Trophoblast cell (in vitro differentiated cells and primary cell): ENCODE results near the gene TRPM8.

Source experiments
- DNase-seq, 2 donors: peaks; one replicate each; pipeline ENCODE4 v3.0.0-alpha.2; 2016
- H2AFZ ChIP-seq: 2 replicates; pipeline ENCODE4 v1.6.1; 2013; ENCODE audit warnings: low read length, moderate library complexity, mild to moderate bottlenecking; ENCODE audit not compliant: insufficient read depth, poor library complexity
- H2AK5ac ChIP-seq: 2 replicates; pipeline ENCODE4 v1.6.1; 2013; ENCODE audit warnings: mild to moderate bottlenecking, low read length
- H2BK120ac ChIP-seq: 2 replicates; pipeline ENCODE4 v1.6.1; 2013; ENCODE audit warnings: low read length, mild to moderate bottlenecking, moderate library complexity; ENCODE audit not compliant: insufficient read depth, poor library complexity
- H2BK12ac ChIP-seq: 2 replicates; pipeline ENCODE4 v1.6.1; 2013; ENCODE audit warnings: mild to moderate bottlenecking, low read length, moderate library complexity
- H2BK5ac ChIP-seq: 2 replicates; pipeline ENCODE4 v1.6.1; 2013; ENCODE audit warnings: low read length, low read depth, moderate library complexity, mild to moderate bottlenecking; ENCODE audit not compliant: poor library complexity
- H3K14ac ChIP-seq: 2 replicates; pipeline ENCODE4 v1.6.1; 2013; ENCODE audit warnings: mild to moderate bottlenecking, low read length
- H3K18ac ChIP-seq: 2 replicates; pipeline ENCODE4 v1.6.1; 2013; ENCODE audit warnings: mild to moderate bottlenecking, low read length
- H3K23ac ChIP-seq: 2 replicates; pipeline ENCODE4 v1.6.1; 2013; ENCODE audit warnings: low read length
- H3K27ac ChIP-seq: 2 replicates; pipeline ENCODE4 v1.5.1; 2013; ENCODE audit warnings: low read depth, mild to moderate bottlenecking, inconsistent platforms, low read length, moderate library complexity
- H3K27me3 ChIP-seq: 2 replicates; pipeline ENCODE4 v1.6.1; 2013; ENCODE audit warnings: inconsistent platforms, mild to moderate bottlenecking, low read length, moderate library complexity; ENCODE audit not compliant: insufficient read depth
- H3K36me3 ChIP-seq, 2 experiments: 1 replicate in 1 of 2; 2 replicates in 1 of 2; pipeline ENCODE4 v1.6.1; 2013; ENCODE audit warnings: low read length in 2 of 2, mild to moderate bottlenecking in 2 of 2, moderate library complexity in 1 of 2; ENCODE audit not compliant: insufficient read depth in 2 of 2, control insufficient read depth in 1 of 2
- H3K4ac ChIP-seq: 2 replicates; pipeline ENCODE4 v1.6.1; 2013; ENCODE audit warnings: low read depth, mild to moderate bottlenecking, low read length, moderate library complexity
- H3K4me1 ChIP-seq, 2 experiments: 1 replicate in 1 of 2; 2 replicates in 1 of 2; pipeline ENCODE4 v1.6.1; 2013; ENCODE audit warnings: low read length in 2 of 2, mild to moderate bottlenecking in 2 of 2, moderate library complexity in 1 of 2; ENCODE audit not compliant: insufficient read depth in 2 of 2, control insufficient read depth in 1 of 2
- H3K4me2 ChIP-seq: 2 replicates; pipeline ENCODE4 v1.6.1; 2013; ENCODE audit warnings: inconsistent platforms, mild to moderate bottlenecking, low read length, moderate library complexity
- H3K4me3 ChIP-seq: 2 replicates; pipeline ENCODE4 v1.5.1; 2013; ENCODE audit warnings: mild to moderate bottlenecking, low read depth, low read length, inconsistent platforms
- H3K79me1 ChIP-seq: one replicate; pipeline ENCODE4 v1.6.1; 2013; ENCODE audit warnings: low read length
- H3K79me2 ChIP-seq: 2 replicates; pipeline ENCODE4 v1.6.1; 2013; ENCODE audit warnings: low read length, mild to moderate bottlenecking; ENCODE audit not compliant: control insufficient read depth, insufficient read depth, poor library complexity
- H3K9ac ChIP-seq: 2 replicates; pipeline ENCODE4 v1.6.1; 2013; ENCODE audit warnings: mild to moderate bottlenecking, low read length
- H3K9me3 ChIP-seq: 2 replicates; pipeline ENCODE4 v1.6.1; 2013; ENCODE audit warnings: low read depth, mild to moderate bottlenecking, control low read depth, inconsistent platforms, low read length; ENCODE audit not compliant: insufficient read depth
- H4K12ac ChIP-seq: 2 replicates; pipeline ENCODE4 v1.6.1; 2013; ENCODE audit warnings: low read depth, mild to moderate bottlenecking, low read length, moderate library complexity
- H4K8ac ChIP-seq: 2 replicates; pipeline ENCODE4 v1.6.1; 2013; ENCODE audit warnings: low read depth, mild to moderate bottlenecking, low read length, moderate library complexity
- H4K91ac ChIP-seq: one replicate; pipeline ENCODE4 v1.6.1; 2013; ENCODE audit warnings: low read depth, mild to moderate bottlenecking, low read length, moderate library complexity
- WGBS: extraction: QIAGEN DNeasy Blood & Tissue Kit; methylation state at CpG from one replicate; pipeline ENCODE4 v1.1.7; 2013; ENCODE audit warnings: missing lambda C conversion rate; ENCODE audit not compliant: insufficient read length, insufficient coverage; ENCODE audit errors: extremely low coverage; 5-methylcytosine and 5-hydroxymethylcytosine counted together

TRPM8 gene

DNA sequence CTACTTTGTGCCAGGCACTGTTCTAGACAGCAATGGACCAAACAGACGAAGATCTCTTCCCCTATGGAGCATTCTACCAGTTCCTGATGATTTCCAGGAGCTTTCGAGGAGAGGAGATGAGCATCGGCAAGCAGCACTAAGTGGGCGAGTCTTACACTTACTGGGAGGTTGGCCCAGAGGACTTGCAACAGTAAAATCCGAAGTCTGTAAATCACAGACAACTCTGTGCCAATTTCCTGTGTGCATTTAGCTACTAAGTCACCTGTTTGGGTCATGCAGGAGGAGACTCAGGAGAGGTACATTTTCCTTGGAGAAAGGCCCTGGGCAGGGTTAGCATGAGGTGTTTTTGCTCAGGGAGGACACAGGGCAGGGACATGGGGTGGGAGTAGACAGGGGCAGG is 58.9 kb downstream of the TRPM8 start:
- H3K18ac ChIP-seq: no peak overlapping the region
- H3K4me1 ChIP-seq: peaks cover 12 to 13% of the 10 kb centered on the region in 2 experiments
- H2AFZ ChIP-seq: no peak overlapping the region
- no peaks in the 10 kb centered on the region for H3K36me3 ChIP-seq
- H3K27me3 ChIP-seq: no peaks in the 10 kb centered on the region
- no peak overlapping the region for H2BK5ac ChIP-seq
- H3K23ac ChIP-seq: no peak overlapping the region
- H3K27ac ChIP-seq: no peak overlapping the region
- no peak overlapping the region for H4K8ac ChIP-seq
- no CpG with 5 or more reads among the region's 5 CpGs for WGBS
- H4K91ac ChIP-seq: no peak overlapping the region
- H3K79me1 ChIP-seq: no peaks in the 10 kb centered on the region
- H2BK120ac ChIP-seq: no peak overlapping the region
- no peak overlapping the region for H2AK5ac ChIP-seq
- no peak overlapping the region for H3K4me3 ChIP-seq
- H3K4me2 ChIP-seq: no peak overlapping the region
- H3K79me2 ChIP-seq: no peaks in the 10 kb centered on the region
- H3K9ac ChIP-seq: no peak overlapping the region
- H3K14ac ChIP-seq: no peak overlapping the region
- H2BK12ac ChIP-seq: no peak overlapping the region
- H3K4ac ChIP-seq: no peak overlapping the region
- peaks cover 2% of the 10 kb centered on the region for H3K9me3 ChIP-seq
- no peak overlapping the region for H4K12ac ChIP-seq
- DNase-seq: no peak

DNA sequence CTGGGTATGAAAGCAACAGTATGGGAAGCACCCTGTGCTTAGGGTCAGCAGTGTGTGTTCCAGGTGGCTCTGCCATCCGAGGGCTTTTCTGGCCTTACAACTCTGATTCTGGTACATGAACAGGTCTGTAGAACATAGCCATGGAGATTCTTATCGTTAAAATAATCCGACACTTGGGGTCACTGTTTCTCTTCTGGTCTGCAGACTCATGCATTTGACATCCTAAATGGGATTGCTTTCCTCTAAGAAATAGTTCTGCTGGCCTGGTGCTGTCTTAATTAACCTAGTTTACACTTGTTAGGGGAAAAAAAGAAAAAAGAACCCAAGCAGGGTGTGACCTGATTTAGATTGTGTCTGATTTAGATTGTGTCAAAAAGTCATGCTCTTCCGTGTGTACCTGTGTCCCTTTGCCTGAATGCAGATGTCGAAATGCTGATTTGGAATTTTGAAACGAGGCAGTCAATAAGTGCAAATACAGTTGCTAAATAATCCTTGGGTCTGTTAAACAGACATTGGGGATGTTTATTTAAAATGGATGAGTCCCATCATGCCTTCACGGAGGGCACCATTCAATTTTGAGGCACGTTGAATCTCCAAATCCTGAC is 59.6 kb downstream of the TRPM8 start:
- Histone ChIP-seq H3K14ac (no peak overlapping the region), H2BK120ac (no peak overlapping the region), H3K36me3 (no peaks in the 10 kb centered on the region), H3K27ac (no peak overlapping the region), H3K4me1 (peaks cover 12 to 13% of the 10 kb centered on the region in 2 experiments), H2AFZ (no peak overlapping the region), H4K91ac (no peak overlapping the region), H2AK5ac (no peak overlapping the region), H3K9me3 (no peaks in the 10 kb centered on the region), H3K9ac (no peak overlapping the region), H3K4ac (no peak overlapping the region), H3K18ac (no peak overlapping the region), H4K8ac (no peak overlapping the region), H3K23ac (no peak overlapping the region), H4K12ac (no peak overlapping the region), H2BK12ac (no peak overlapping the region), H3K79me1 (no peaks in the 10 kb centered on the region), H3K79me2 (no peaks in the 10 kb centered on the region), H2BK5ac (no peak overlapping the region), H3K27me3 (no peaks in the 10 kb centered on the region), H3K4me3 (no peak overlapping the region), H3K4me2 (no peak overlapping the region)
- WGBS: no CpG with 5 or more reads among the region's 8 CpGs
- peak in 1 of 2 donors; percentile 26 for DNase-seq

DNA sequence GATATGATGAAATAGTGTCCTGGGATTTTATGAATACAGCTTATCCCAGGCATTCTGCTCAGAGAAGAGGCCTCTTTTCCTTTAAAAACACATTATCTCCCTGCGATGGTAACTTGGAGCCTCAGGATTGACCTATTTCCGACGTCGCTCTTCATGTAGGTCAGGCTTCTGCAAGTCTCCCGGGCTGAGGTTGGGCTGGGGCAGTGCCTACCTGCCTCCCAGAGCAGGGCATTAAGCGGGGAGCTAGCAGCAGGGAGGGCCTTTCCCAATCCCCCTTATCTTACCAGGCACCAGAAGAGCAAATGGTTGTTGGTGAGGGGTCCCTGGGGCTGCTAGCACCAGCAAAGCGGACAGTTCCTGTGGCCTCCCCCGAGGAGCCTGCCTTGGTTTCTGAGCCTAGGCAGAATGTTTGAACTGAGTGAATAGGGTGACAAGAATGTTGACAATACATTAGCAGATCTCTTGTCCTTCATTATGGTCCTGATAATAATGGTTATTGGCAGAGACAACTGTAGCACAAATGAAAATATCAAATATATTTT is 60.2 kb downstream of the TRPM8 start:
- no peak overlapping the region for H2AK5ac ChIP-seq
- H3K9me3 ChIP-seq: no peaks in the 10 kb centered on the region
- H3K36me3 ChIP-seq: no peaks in the 10 kb centered on the region
- H3K27me3 ChIP-seq: no peaks in the 10 kb centered on the region
- H4K91ac ChIP-seq: no peak overlapping the region
- H2BK120ac ChIP-seq: no peak overlapping the region
- H2BK5ac ChIP-seq: no peak overlapping the region
- H3K79me1 ChIP-seq: no peaks in the 10 kb centered on the region
- H3K4ac ChIP-seq: no peak overlapping the region
- no peak for DNase-seq
- H4K12ac ChIP-seq: no peak overlapping the region
- no peak overlapping the region for H3K4me3 ChIP-seq
- no peak overlapping the region for H3K23ac ChIP-seq
- H3K4me1 ChIP-seq: peaks cover 12 to 13% of the 10 kb centered on the region in 2 experiments
- H3K14ac ChIP-seq: no peak overlapping the region
- H3K4me2 ChIP-seq: no peak overlapping the region
- H3K27ac ChIP-seq: no peak overlapping the region
- no peak overlapping the region for H3K9ac ChIP-seq
- WGBS: no CpG with 5 or more reads among the region's 8 CpGs
- H3K79me2 ChIP-seq: no peaks in the 10 kb centered on the region
- no peak overlapping the region for H4K8ac ChIP-seq
- no peak overlapping the region for H3K18ac ChIP-seq
- H2BK12ac ChIP-seq: no peak overlapping the region
- no peak overlapping the region for H2AFZ ChIP-seq

- Histone ChIP-seq H3K9me3 (peaks cover 1% of the 10 kb centered on the region), H3K4me1 (peaks cover 3% of the 10 kb centered on the region in 2 experiments)
Observed at GRCh38 chr2:233979748-233980147, 62.6 kb downstream of the TRPM8 start.

More at GRCh38 chr2:233979748-233980147, 62.6 kb downstream of the TRPM8 start:
- no peaks in the 10 kb centered on the region for H3K27me3 ChIP-seq
- no peak overlapping the region for H3K4ac ChIP-seq
- H3K14ac ChIP-seq: no peak overlapping the region
- DNase-seq: no peak
- no peak overlapping the region for H2BK5ac ChIP-seq
- H3K36me3 ChIP-seq: no peaks in the 10 kb centered on the region
- H4K12ac ChIP-seq: no peak overlapping the region
- H3K27ac ChIP-seq: no peak overlapping the region
- no peaks in the 10 kb centered on the region for H3K79me2 ChIP-seq
- WGBS: no CpG with 5 or more reads among the region's 4 CpGs
- no peak overlapping the region for H3K9ac ChIP-seq
- H4K8ac ChIP-seq: no peak overlapping the region
- no peak overlapping the region for H3K23ac ChIP-seq
- H3K18ac ChIP-seq: no peak overlapping the region
- no peak overlapping the region for H2AFZ ChIP-seq
- H4K91ac ChIP-seq: no peak overlapping the region
- no peak overlapping the region for H2BK120ac ChIP-seq
- H3K4me3 ChIP-seq: no peak overlapping the region
- H3K79me1 ChIP-seq: no peaks in the 10 kb centered on the region
- no peak overlapping the region for H3K4me2 ChIP-seq
- no peak overlapping the region for H2BK12ac ChIP-seq
- no peak overlapping the region for H2AK5ac ChIP-seq
